HG03060 (cell line): ENCODE results near the gene PPP1R3A.

Experiments
- ATAC-seq: cut with Tn5 transposase; IDR thresholded peaks from one replicate; pipeline ENCODE4 v1.9.1; 2021; ENCODE audit warnings: low read depth, moderate number of reproducible peaks; ENCODE audit not compliant: unreplicated experiment

Gene PPP1R3A

GRCh38 chr7:113890331-113891030 lies 28.3 kb downstream of the PPP1R3A start:
- ATAC-seq: no peak

GRCh38 chr7:113883096-113883495 lies 35.7 kb downstream of the PPP1R3A start:
- no peak for ATAC-seq

DNA sequence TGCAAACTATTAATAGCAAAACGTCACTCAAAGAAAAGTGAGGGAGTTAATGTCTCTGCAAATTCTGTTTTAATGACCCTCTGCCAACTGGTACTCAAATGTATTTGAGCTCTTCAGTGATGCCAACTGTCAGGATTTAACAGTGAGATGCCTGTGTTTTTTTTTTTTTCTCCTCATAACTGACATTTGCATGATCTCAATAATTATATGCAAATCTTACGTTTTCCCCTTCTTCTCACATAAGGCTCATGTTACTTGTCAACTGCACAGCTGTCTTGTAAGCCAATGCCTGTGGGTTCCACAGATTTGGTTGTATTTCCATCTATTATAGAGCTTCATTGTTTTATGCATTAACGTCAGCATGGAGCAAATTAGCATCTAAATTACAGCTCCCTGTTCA lies 38.2 kb downstream of the PPP1R3A start:
- ATAC-seq: no peak

DNA sequence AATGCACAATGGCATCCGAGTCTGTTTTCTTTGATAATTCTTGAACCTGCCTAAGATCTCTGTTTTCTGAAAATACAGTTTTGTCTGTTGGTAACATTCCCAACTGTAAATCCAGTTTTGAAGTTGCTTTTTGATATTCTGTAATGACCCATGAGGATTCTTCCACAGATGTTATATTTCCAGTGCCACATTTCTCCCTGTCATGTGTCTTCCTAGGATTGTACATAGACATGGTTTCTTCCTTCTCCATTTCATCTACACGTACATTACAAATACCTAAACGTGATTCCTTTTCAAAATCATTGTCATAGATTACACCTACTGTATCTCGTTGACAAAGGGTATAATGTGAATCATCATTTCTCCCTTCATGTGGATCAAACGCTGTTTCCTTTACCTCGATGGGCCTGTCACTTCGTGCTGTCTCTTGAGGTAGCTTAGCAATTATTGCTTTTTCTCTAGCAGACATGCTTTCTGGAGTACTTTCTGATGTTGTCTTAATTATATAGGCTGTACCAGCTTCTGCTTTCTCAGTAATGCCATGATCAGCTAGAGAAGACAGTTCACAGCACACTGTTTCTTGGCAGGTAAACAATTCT lies 40.3 kb downstream of the PPP1R3A start:
- ATAC-seq: no peak

- ATAC-seq: no peak
Measured at GRCh38 chr7:113875224-113875623, 43.6 kb downstream of the PPP1R3A start.

DNA sequence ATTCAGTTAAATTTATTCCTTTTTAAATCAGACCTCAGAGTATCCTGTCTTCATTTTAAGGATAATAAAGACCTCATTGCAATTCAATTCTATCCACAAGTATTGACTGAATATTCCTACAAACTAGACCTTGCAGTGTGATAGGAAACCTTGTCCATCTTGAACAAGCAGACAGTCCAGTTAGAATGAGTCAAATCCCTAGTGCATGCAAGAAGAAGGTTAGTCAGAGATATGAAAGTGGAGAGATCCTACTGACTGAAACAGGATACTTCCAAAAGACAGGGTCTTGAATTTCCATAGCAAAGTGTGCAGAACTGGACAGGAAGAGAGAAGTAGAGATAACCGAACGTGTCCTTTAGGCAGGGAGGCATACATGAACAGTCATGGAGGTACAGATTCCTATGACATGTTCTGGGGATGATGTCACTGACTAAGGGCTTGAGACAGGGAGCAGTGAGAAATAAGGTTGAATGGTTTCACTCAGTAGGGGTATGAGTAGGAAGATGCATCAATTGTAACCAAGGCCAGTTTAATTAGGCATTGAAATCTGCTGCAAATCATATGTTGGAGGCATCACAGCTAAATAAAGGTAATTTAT lies 45.2 kb downstream of the PPP1R3A start:
- no peak for ATAC-seq

DNA sequence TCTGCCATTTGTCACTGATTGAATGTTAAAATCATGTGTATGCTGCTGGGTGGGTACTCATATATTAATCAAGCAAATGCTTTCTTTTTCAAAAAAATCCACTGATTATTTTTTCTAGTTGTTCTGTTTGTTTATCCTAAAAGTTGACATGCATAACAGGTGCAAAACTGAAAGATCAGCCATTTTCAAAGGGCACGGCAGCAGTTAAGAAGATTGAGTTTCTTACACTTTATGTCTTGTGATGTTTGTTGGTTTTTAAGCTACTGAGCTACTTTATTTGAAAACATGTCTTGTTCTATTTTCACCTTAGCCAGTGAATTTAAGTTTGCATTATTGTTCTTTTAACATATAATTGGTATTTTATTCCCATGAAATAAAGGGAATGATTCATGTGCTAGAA lies 45.8 kb downstream of the PPP1R3A start:
- no peak for ATAC-seq

DNA sequence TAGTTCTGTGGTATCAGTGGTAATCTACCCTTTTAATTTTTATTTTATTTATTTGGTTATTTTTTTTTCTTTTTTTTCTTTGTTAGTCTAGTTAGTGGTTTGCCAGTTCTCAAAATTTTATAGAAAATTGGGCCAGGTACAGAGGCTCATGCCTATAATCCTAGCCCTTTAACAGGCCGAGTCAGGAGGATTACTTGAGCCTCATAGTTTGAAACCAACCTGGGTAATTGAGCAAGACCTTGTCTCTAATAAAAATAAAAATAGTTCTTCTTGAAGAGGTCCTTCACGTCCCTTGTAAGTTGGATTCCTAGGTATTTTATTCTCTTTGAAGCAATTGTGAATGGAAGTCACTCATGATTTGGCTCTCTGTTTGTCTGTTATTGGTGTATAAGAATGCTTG lies 51.5 kb downstream of the PPP1R3A start:
- ATAC-seq: no peak

- ATAC-seq: no peak
Measured at GRCh38 chr7:113856010-113856409, 62.8 kb downstream of the PPP1R3A start.

GRCh38 chr7:113840954-113841353 lies 77.9 kb downstream of the PPP1R3A start:
- ATAC-seq: no peak

DNA sequence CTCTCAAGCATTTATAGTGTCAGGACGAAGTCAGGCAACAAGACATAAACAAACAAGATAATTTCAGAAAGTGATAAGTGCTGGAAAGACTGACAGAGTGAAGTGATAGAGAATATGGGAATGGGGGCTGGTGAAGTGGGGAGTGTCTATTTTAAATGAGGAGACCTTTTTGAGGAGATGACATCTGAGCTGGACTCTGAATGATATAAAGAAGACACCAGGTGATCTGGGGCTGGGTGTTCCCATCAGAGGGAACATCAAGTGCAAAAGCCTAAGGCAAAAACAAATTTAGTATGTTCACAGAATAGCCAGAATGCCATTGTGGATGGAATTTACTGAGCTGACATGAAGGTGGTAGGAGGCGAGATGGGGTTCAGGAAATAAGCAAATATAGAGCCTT lies 83.4 kb downstream of the PPP1R3A start:
- no peak for ATAC-seq

DNA sequence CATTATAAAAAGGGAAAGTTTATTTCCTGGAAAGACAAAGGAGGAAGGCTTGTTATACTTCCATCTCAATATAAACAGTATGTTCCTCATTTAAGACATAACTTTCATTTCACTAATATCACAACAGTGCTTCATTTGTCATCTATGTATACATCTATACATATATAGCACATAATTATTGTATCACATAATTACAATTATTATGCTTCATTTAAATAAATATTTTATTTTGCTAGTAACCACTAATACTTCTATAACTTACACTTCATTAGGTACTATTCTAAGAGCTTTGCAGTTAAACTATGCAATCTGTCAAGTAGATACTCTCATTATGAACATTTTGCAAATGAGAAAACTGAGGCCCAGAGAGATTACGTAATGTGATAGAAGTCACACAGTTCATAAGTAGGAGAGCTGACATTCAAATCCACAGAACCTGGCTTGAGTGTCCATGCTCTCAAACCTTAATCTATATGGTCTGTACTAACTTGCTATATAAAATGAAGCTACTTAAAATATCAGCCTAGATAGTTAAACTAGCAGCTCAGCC lies 86.5 kb downstream of the PPP1R3A start:
- ATAC-seq: no peak

DNA sequence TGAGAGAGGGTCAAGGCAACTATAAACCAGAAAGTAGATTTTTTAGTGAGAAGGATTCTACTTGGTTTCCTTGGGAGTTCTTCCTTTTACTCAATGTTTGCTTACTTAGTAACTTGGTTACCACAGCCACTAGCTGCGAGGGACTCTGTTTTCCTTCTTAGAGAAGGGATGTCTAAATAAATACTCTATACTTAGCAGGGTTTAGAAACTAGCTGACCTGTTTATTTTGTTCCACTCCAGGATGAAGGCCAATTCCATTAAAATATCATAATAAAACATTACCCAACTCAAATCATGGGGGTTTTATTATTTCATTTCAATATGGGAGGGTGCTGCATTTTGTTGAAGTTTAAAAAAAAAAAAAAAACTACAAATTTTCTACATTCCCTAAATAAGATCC lies 87.3 kb downstream of the PPP1R3A start:
- no peak for ATAC-seq

DNA sequence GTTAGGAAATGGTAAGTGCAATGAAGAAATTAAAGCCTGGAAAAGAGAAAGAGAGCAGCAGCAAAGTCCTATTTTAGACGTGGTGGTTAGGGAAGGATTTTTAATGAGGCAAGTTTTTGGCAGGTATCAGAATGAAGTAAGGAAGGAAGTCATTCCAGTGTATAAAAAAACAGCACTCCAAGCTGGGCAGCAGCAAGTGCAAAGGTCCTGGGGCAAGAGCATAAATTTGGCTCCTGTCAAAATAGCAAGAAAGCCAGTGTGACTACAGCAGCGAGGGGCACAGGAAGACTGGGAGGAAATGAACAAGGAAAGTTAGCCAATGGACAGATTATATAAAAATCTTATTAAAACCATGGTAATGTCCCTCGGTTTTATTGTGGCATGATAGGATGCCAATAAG lies 90.2 kb downstream of the PPP1R3A start:
- ATAC-seq: no peak
